Measurements from ENCODE around the gene ASB4. TPM values are rescaled to one million over a fixed set of nuclear protein-coding genes. Genes with fewer than 3 reads are reported as not detected.

Gene ASB4
- polyA plus RNA-seq, 2 of the 4 experiments (the other 2 are of a cell fraction): 1.4 to 3.1 TPM

GRCh38 chr7:95470452-95470851, 15.3 kb upstream of the ASB4 start (continued):
- peak; percentile 68; the same call in 1 of the 2 replicates for TF ChIP-seq HES2 (IDR thresholded peaks at IDR 0.05)
- TF ChIP-seq BHLHE40 (IDR thresholded peaks at IDR 0.05; ENCODE audit: low read depth, low read length): no peak
- TF ChIP-seq JUNB (IDR thresholded peaks at IDR 0.05): peak; percentile 53
- TF ChIP-seq, protein P1, sequence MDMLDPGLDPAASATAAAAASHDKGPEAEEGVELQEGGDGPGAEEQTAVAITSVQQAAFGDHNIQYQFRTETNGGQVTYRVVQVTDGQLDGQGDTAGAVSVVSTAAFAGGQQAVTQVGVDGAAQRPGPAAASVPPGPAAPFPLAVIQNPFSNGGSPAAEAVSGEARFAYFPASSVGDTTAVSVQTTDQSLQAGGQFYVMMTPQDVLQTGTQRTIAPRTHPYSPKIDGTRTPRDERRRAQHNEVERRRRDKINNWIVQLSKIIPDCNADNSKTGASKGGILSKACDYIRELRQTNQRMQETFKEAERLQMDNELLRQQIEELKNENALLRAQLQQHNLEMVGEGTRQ (IDR thresholded peaks at IDR 0.05): no peak
- TF ChIP-seq HOXB5 (CRISPR knock-in tag; IDR thresholded peaks at IDR 0.05): no peak
- TF ChIP-seq HEYL (CRISPR knock-in tag; IDR thresholded peaks at IDR 0.05): no peak
- TF ChIP-seq RAD21 (conservative IDR thresholded peaks at IDR 0.05 in 1 of 2, IDR thresholded peaks at IDR 0.05 in 1 of 2): peak in 1 of 2 experiments; percentile 48; a peak in 4 of 5 replicates
- TF ChIP-seq ZNF302 (CRISPR knock-in tag; IDR thresholded peaks at IDR 0.05): no peak
- no peak for TF ChIP-seq MAFK (IDR thresholded peaks at IDR 0.05; ENCODE audit: partially characterized antibody)
- TF ChIP-seq KDM1A (IDR thresholded peaks at IDR 0.05; ENCODE audit: low read depth): no peak
- no peak for TF ChIP-seq RNF2 (IDR thresholded peaks at IDR 0.05; ENCODE audit: borderline replicate concordance, low read depth)
- TF ChIP-seq FOSB (CRISPR knock-in tag; IDR thresholded peaks at IDR 0.05): no peak
- TF ChIP-seq EHMT2 (IDR thresholded peaks at IDR 0.05; ENCODE audit: low read depth): no peak
- no peak for TF ChIP-seq NFE2L2 (conservative IDR thresholded peaks at IDR 0.05; ENCODE audit: low read length)
- TF ChIP-seq, protein P2, sequence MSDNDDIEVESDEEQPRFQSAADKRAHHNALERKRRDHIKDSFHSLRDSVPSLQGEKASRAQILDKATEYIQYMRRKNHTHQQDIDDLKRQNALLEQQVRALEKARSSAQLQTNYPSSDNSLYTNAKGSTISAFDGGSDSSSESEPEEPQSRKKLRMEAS (IDR thresholded peaks at IDR 0.05): peak; percentile 18; the same call in 1 of the 2 replicates
- TF ChIP-seq CEBPB (IDR thresholded peaks at IDR 0.05): peak; percentile 68 to 76
- no peak for TF ChIP-seq PHF8 (IDR thresholded peaks at IDR 0.05; ENCODE audit: borderline replicate concordance, low read depth)
- TF ChIP-seq NR3C1 (IDR thresholded peaks at IDR 0.05): no peak
- no peak for TF ChIP-seq ZFP36 (IDR thresholded peaks at IDR 0.05; ENCODE audit: borderline replicate concordance, partially characterized antibody)
- no peak for TF ChIP-seq SREBF2 (IDR thresholded peaks at IDR 0.05)
- TF ChIP-seq JUN (IDR thresholded peaks at IDR 0.05): peak; percentile 88 to 91
- TF ChIP-seq ZSCAN20 (CRISPR knock-in tag; IDR thresholded peaks at IDR 0.05): no peak
- 0 out of 3 replicates have a peak, but pooled peaks have one; percentile 39 for TF ChIP-seq SMC3 (IDR thresholded peaks at IDR 0.05)
- TF ChIP-seq CBX8 (IDR thresholded peaks at IDR 0.05): no peak
- no peak for TF ChIP-seq ATOH8 (CRISPR knock-in tag; IDR thresholded peaks at IDR 0.05; ENCODE audit: low read depth)
- no peak for TF ChIP-seq E2F6 (IDR thresholded peaks at IDR 0.05; ENCODE audit: borderline replicate concordance, low read depth)
- no peak for TF ChIP-seq MAZ (IDR thresholded peaks at IDR 0.05; ENCODE audit: borderline replicate concordance, low read depth, low read length)
- TF ChIP-seq POLR2AphosphoS2 (conservative IDR thresholded peaks at IDR 0.05; ENCODE audit: low read length): no peak
- no peak for TF ChIP-seq CHD4 (IDR thresholded peaks at IDR 0.05; ENCODE audit: borderline replicate concordance)
- TF ChIP-seq CHD2 (IDR thresholded peaks at IDR 0.05; ENCODE audit: low read length, partially characterized antibody): no peak
- peak; percentile 82 to 95; a peak in 3 of 5 replicates for TF ChIP-seq EP300 (IDR thresholded peaks at IDR 0.05)
- peak; percentile 64; the same call in 1 of the 3 replicates for TF ChIP-seq BCL3 (IDR thresholded peaks at IDR 0.05)
- TF ChIP-seq HOXA7 (CRISPR knock-in tag; IDR thresholded peaks at IDR 0.05): no peak
- no peak for TF ChIP-seq TFCP2L1 (CRISPR knock-in tag; IDR thresholded peaks at IDR 0.05)
